Measurements from ENCODE around the gene SEMA4D.

DNA sequence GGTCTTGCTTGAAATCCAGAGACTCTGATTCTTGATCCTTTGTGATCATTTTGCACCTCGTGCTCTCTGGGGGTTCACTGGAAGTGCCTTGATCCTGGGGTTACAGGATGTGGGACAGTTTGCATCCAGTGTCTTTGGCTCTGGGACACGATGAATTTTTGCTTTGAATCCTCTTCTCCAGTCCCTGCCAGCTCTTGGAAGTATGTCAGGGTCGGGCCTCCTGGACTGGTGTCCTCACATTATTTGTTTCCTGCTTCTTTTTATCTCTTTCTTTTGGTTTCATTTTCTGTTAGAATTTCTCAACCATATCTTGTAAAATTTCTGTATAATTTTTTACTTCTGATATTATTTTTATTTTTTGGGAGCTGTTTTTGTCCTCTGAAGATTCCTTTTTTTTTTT lies 145.5 kb downstream of the SEMA4D start:
- TF ChIP-seq, protein P1, sequence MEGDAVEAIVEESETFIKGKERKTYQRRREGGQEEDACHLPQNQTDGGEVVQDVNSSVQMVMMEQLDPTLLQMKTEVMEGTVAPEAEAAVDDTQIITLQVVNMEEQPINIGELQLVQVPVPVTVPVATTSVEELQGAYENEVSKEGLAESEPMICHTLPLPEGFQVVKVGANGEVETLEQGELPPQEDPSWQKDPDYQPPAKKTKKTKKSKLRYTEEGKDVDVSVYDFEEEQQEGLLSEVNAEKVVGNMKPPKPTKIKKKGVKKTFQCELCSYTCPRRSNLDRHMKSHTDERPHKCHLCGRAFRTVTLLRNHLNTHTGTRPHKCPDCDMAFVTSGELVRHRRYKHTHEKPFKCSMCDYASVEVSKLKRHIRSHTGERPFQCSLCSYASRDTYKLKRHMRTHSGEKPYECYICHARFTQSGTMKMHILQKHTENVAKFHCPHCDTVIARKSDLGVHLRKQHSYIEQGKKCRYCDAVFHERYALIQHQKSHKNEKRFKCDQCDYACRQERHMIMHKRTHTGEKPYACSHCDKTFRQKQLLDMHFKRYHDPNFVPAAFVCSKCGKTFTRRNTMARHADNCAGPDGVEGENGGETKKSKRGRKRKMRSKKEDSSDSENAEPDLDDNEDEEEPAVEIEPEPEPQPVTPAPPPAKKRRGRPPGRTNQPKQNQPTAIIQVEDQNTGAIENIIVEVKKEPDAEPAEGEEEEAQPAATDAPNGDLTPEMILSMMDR (IDR thresholded peaks at IDR 0.05) = no peak
- TF ChIP-seq POLR2A (IDR thresholded peaks at IDR 0.05) = no peak
